ENCODE measurements around the gene HMCN2.

DNA sequence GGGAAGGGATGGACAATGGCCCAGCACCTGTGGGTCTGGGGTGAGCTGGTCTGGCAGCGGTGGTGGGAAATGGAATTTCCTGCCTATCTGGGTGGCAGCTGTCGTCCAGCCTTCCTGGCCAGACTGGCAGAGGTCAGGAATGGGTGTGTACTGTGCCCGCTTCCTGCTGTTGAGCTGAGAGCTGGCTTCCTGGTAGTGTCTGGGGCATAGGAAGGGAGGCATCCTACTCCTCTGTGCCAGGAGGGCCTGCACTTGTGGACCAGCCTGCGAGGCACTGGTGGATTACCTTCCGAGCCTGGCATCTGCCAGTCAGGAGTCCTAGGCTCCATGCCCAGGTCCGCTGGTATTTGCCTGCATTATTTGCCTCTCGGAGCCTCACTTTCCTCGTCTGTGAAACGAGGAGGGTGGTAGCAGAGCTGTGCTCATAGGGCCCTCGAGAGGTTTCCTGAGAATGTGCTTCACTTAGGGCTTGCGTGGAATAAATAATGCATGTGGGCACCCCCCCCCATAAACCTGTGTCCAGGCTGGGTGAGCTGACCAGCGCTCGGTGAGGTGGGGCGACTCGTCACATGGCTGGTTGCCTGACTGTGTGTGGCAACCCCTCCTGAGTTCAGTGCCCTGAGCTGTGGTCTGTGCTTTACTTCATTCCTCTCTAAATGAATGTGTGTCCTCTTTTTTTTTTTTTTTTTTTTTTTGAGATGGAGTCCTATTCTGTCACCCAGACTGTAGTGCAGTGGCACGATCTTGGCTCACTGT is 47.7 kb downstream of the HMCN2 start:
- TF ChIP-seq POLR2AphosphoS5 (IDR thresholded peaks at IDR 0.05; ENCODE audit: borderline replicate concordance, low read depth, low read length) (no peak), EZH2 (IDR thresholded peaks at IDR 0.05) (no peak), FOXP2 (optimal IDR thresholded peaks at IDR 0.05; ENCODE audit: control extremely low read depth, extremely low read length, insufficient read depth) (no peak)
